ENCODE results near the gene COA8. TPM values are rescaled to one million over a fixed set of nuclear protein-coding genes. Genes with fewer than 3 reads are reported as not detected.
A peak's percentile ranks its signal among the peaks of the same experiment; 100 is the strongest.

Gene COA8
- total and polyA plus RNA-seq, 2 donors (not counting 3 experiments of a cell fraction or from before 2014, with no cell fraction given): 19.1 to 46.4 TPM

- Histone ChIP-seq H3K27ac (ENCODE audit: insufficient read depth, low read depth, low read length) (no peak overlapping the region), H3K4me2 (ENCODE audit: insufficient read depth, low read length) (no peak overlapping the region), H3K4me1 (ENCODE audit: control insufficient read depth, extremely low read depth, insufficient read depth, low read length) (peaks cover 14% of the 10 kb centered on the region), H3K9me3 (replicated peaks; ENCODE audit: control insufficient read depth, insufficient read depth, low read length) (no peaks in the 10 kb centered on the region), H3K4me3 (replicated peaks in 1 of 3; ENCODE audit: insufficient read depth in 1 of 3, low read depth in 1 of 3, low read length in 3 of 3) (no peak overlapping the region), H2AFZ (ENCODE audit: low read depth, low read length) (no peak overlapping the region), H4K20me1 (replicated peaks; ENCODE audit: control insufficient read depth, extremely low read depth, insufficient read depth, low read length) (no peaks in the 10 kb centered on the region), H3K9me1 (replicated peaks; ENCODE audit: control insufficient read depth, extremely low read depth, insufficient read depth, low read length) (no peaks in the 10 kb centered on the region), H3K9ac (replicated peaks; ENCODE audit: extremely low read depth, insufficient read depth, low read length) (no peak overlapping the region), H3K79me2 (ENCODE audit: control insufficient read depth, insufficient read depth, low read length) (no peaks in the 10 kb centered on the region), H3K27me3 (ENCODE audit: control insufficient read depth in 2 of 2, insufficient read depth in 2 of 2, low read length in 2 of 2) (peaks cover 10 to 25% of the 10 kb centered on the region in 2 experiments), H3K36me3 (ENCODE audit: control insufficient read depth in 2 of 2, extremely low read depth in 1 of 2, insufficient read depth in 2 of 2, low read length in 2 of 2) (no peaks in the 10 kb centered on the region)
- no peak for TF ChIP-seq POLR2AphosphoS5 (IDR thresholded peaks at IDR 0.05; ENCODE audit: insufficient read depth, low read depth, low read length)
- TF ChIP-seq CTCF (IDR thresholded peaks at IDR 0.05; ENCODE audit: extremely low read depth in 1 of 2, insufficient read depth in 1 of 2, low read depth in 1 of 2, low read length in 2 of 2): peak; percentile 93 to 95
- TF ChIP-seq EZH2 (IDR thresholded peaks at IDR 0.05; ENCODE audit: borderline replicate concordance, low read depth, low read length, severe bottlenecking): no peak
- TF ChIP-seq POLR2A (IDR thresholded peaks at IDR 0.05; ENCODE audit: low read depth, low read length): no peak
- TF ChIP-seq MAX (IDR thresholded peaks at IDR 0.05; ENCODE audit: insufficient read depth, insufficient read length): no peak
- no peak for TF ChIP-seq JUN (IDR thresholded peaks at IDR 0.05; ENCODE audit: borderline replicate concordance, insufficient read depth, insufficient read length, low read depth)
- TF ChIP-seq FOS (IDR thresholded peaks at IDR 0.05; ENCODE audit: borderline replicate concordance, insufficient read depth, low read length): no peak
- BruUV-seq (replicated peaks): no TSS peak
- dilution Hi-C loops (cut with MboI; ENCODE audit: extremely low pct_ligation_motif_present, low sequenced_read_pairs): no loop called here
- FAIRE-seq (peak; percentile 48), DNase-seq (ENCODE audit: low read depth, low spot score) (peak; percentile 32)
- CTCF ChIA-PET: interaction anchor here (0.7 to 8.0 kb wide), 18 partner anchors 8 to 463 kb away, joined by 3 to 209 read pairs (median 6); partner anchors contain the start of genes BAG5, COA8 and TRMT61A
- intact Hi-C loops (cut with micrococcal nuclease): loop anchor here (1.0 kb wide), 1 partner anchor 28 kb away; no protein-coding TSS in a partner anchor
- POLR2A ChIA-PET: interaction anchor here (0.6 kb wide), 1 partner anchor 29 kb away, joined by 3 read pairs; no protein-coding TSS in a partner anchor
Observed at GRCh38 chr14:103518422-103519042, 44.2 kb upstream of the COA8 start.
